CD4-positive, alpha-beta T cell treated with Interleukin-10 for 1 hour (primary cell): ENCODE measurements around the gene HRC.

Experiments used
- DNase-seq: peaks from one replicate; pipeline ENCODE4 v3.0.0-alpha.2; 2020

The HRC gene

DNA sequence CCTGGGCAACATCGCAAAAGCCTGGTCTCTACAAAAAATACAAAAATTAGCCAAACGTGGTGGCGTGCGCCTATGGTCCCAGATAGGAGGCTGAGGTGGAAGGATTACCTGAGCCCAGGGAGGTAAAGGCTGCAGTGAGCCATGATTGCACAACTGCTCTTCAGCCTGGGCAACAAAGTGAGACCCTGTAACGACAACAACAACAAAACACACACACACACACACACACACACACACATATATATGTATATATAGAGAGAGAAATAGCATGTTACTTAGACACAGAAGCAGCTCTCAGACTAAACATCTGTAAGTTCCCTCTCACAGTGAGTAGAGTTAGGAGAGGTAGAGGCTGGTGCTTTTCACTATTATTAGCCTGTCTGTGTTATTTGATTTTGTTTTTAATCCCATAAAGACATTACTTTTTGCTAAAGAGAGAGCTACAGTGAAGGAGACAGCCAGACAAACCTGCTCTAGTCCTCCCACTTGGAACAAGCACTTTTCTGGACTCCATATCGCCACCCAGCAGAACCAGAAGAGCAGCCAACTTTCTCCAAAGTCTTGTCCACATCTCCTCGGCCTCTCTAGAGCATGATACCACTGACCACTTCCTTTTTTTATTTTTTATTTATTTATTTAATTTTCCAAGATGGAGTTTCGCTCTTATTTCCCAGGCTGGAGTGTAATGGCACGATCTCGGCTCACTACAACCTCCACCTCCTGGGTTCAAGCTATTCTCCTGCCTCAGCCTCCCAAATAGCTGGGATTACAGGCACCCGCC is 43.8 kb downstream of the HRC start:
- no peak for DNase-seq

GRCh38 chr19:49110567-49110966 is 44.6 kb downstream of the HRC start:
- no peak for DNase-seq

DNA sequence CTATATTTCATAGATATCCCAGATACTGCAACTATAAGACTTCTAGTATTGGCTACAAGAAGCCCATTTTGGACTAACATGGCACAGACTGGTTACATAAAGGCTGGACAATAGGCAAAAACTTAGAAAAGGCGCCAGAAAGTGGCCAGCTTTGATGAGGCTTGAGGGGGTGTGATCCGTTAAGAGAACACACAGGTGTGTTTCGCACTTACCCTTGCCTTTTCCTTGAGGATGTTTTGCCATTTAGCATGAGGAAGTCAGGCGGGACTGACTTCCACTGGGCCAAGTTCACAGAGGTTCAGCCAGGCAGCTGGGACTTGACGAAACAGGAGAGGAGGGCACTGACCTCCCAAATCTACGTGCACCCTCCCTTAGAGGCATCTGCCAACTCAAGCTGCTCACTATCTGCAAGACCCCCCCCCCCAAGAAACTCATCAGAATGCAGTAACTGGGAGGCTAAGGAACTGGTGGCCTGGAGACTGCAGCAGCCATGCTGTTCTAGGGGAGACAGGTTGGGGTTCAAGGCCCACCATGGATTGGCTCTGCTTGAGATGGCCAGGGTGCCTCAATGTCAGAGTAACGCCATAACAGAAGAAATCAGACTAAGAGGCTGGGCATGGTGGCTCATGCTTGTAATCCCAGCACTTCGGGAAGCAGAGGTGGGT is 45.5 kb downstream of the HRC start:
- no peak for DNase-seq

DNA sequence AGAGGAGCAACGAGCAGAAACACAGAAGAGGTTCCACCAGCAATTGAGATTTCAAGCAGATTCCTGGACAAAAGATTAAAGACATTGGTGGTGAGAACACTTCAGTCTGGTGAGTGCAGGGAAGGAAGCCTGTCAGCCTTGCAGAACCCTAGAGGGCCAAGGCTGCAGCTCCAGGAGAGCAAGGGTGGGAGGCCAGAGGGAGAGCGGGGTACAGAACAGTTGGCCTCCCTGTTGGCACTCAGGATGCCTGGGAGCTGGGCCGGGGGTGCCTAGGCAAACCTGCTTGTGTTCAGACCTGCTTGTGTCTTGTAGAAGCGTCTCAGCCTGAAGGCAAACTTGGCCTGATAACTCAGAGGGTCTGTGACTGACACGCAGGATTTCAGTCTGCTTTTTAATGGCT is 46.1 kb downstream of the HRC start:
- DNase-seq, result no peak

DNA sequence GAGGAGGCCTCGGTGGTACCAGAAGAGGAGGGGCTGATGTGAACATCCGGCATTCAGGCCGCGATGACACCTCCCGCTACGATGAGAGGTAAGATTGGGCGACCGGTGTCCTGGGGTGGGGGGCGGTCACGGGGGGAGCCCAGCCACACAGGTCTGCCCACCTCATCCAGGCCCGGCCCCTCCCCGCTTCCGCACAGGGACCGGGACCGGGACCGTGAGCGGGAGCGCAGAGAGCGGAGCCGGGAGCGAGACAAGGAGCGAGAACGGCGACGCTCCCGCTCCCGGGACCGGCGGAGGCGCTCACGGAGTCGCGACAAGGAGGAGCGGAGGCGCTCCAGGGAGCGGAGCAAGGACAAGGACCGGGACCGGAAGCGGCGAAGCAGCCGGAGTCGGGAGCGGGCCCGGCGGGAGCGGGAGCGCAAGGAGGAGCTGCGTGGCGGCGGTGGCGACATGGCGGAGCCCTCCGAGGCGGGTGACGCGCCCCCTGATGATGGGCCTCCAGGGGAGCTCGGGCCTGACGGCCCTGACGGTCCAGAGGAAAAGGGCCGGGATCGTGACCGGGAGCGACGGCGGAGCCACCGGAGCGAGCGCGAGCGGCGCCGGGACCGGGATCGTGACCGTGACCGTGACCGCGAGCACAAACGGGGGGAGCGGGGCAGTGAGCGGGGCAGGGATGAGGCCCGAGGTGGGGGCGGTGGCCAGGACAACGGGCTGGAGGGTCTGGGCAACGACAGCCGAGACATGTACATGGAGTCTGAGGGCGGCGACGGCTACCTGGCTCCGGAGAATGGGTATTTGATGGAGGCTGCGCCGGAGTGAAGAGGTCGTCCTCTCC is 47.4 kb downstream of the HRC start:
- DNase-seq, result no peak

DNA sequence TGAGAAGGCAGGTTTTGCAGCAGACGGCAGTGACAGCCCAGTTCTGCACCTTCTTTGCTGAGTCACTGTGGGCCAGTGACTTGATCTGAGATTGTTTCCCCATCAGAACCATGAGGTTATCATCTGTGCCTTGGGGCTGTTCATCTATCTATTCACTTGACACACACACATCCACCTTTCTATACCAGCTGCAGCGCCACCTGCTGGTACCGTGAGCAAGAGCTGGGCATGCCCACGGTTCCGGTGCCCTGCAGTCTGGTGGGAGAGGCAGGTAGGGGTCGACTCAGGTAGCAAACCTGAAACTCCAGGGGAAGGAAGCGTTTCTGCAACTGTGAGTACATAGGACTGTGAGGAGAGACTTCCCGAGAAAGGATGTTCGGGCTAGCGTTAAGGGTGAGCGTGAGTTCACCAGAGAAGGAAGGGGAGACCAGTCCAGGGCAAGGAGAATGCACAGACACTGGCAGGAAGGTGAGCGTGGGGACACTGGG is 48.5 kb downstream of the HRC start:
- peak; percentile 73 for DNase-seq

DNA sequence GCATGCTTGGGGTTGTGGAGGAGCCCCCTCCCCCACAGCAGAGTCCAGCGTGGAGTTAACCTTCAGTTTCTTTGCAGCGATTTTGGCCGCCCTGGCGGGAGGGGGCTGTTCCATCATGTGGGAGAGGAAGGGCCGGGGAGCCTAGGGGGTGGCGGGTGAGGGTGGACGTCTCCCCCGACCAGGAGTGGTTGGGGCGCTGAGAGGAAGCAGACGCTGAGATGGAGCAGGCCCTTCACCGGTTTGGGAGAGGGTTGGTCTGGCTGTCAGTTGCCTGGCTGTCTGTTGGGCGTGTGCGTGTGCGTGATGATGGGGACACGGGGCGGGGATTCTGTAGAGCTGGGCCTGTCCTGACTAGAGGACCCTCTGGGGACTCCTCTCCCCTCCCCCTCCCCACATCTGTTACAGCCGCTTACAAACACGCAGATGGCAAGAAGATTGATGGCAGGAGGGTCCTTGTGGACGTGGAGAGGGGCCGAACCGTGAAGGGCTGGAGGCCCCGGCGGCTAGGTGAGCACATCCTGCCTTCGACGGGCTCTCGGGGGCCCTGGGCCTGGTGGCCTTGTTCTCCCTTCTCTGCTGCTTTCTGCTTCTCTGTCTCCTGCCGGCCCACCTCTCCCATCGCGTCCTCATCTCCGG is 50.8 kb downstream of the HRC start:
- DNase-seq, result no peak

- DNase-seq, result no peak
Observed at GRCh38 chr19:49103331-49104085, 51.7 kb downstream of the HRC start.

- no peak for DNase-seq
Observed at GRCh38 chr19:49102303-49102702, 52.9 kb downstream of the HRC start.
